Fibroblast of lung (primary cell): ENCODE data around the gene TSGA10IP.

Source experiments
- CTCF ChIP-seq, 2 donors: IDR thresholded peaks in 1 of 2; conservative IDR thresholded peaks in 1 of 2; 1 replicate in 1 of 2; 2 replicates in 1 of 2; pipeline ENCODE4 v1.5.1; 2011 to 2012; ENCODE audit warnings: low read length in 2 of 2, control low read depth in 1 of 2, inconsistent platforms in 1 of 2, low read depth in 1 of 2, mild to moderate bottlenecking in 1 of 2
- EZH2 ChIP-seq: IDR thresholded peaks from 2 replicates; pipeline ENCODE4 v1.5.1; 2012; ENCODE audit warnings: low read length, control low read depth, mild to moderate bottlenecking; ENCODE audit errors: missing control alignments

- TF ChIP-seq EZH2 (no peak), CTCF (conservative IDR thresholded peaks at IDR 0.05 in 1 of 2, IDR thresholded peaks at IDR 0.05 in 1 of 2; ENCODE audit: low read depth in 1 of 2, low read length in 2 of 2) (no peak)
These were observed 7.5 kb upstream of the TSGA10IP start for GRCh38 chr11:65937766-65938165.
